Right lobe of liver (tissue), 6 donors: ENCODE data around the gene FAM168A. TPM values are rescaled to one million over a fixed set of nuclear protein-coding genes. Genes with fewer than 3 reads are reported as not detected.

Source experiments
- ATAC-seq, 4 donors: fragments of 200-7000 bp; cut with Tn5 transposase; one replicate each; pipeline ENCODE4 v1.9.1; 2020; ENCODE audit warnings: mild to moderate bottlenecking in 4 of 4, moderate library complexity in 4 of 4
- DNase-seq, 3 donors: peaks; one replicate each; pipeline ENCODE4 v3.0.0-alpha.2; 2020
- H3K27ac ChIP-seq, 3 donors: fragments of 200-600 bp; one replicate each; pipeline ENCODE4 v1.8.0; 2022
- H3K27me3 ChIP-seq, 2 donors: fragments of 200-600 bp; one replicate each; pipeline ENCODE4 v1.8.0; 2022
- H3K36me3 ChIP-seq, 4 donors: fragments of 200-600 bp; sonication (generic) in 1 of 4; one replicate each; pipeline versions ENCODE4 v1.5.1 to v1.8.0; 2017 to 2022; ENCODE audit warnings: control low read depth in 1 of 4
- H3K4me1 ChIP-seq, 4 donors: fragments of 200-600 bp; sonication (generic) in 1 of 4; one replicate each; pipeline versions ENCODE4 v1.5.1 to v1.8.0; 2017 to 2022; ENCODE audit warnings: control low read depth in 1 of 4
- H3K4me3 ChIP-seq, 3 donors: fragments of 200-600 bp; one replicate each; pipeline ENCODE4 v1.8.0; 2022
- H3K9me3 ChIP-seq, 4 donors: fragments of 200-600 bp; sonication (generic) in 1 of 4; one replicate each; pipeline versions ENCODE4 v1.5.1 to v1.8.0; 2017 to 2022; ENCODE audit warnings: control low read depth in 1 of 4
- POLR2A ChIP-seq: fragments of 450-650 bp; IDR thresholded peaks from one replicate; pipeline ENCODE4 v1.6.1; 2017; ENCODE audit warnings: antibody characterized with exemption, mild to moderate bottlenecking
- WGBS: methylation state at CpG from one replicate; pipeline ENCODE4 v1.1.6; 2018; ENCODE audit warnings: low coverage, low lambda C conversion rate; ENCODE audit not compliant: insufficient coverage; ENCODE audit errors: missing lambda C conversion rate; 5-methylcytosine and 5-hydroxymethylcytosine counted together
- intact Hi-C, 2 donors: fragments of 100-400 bp; cut with DNase I; formaldehyde crosslinking; loops; one replicate each; pipeline versions ENCODE4 v1.11.2 to v1.14.1; 2022
- total RNA-seq, 6 experiments: library from RNA; depleted of rRNA in 2 of 6; stranded (reverse); fragments of >200 nt in 2 of 6; fragmentation: NEBNext Ultra II Directional in 3 of 6; extraction: Animal tissue kit (Norgen Biotek cat#: 25700) in 3 of 6; gene quantifications; one replicate each; pipeline versions ENCODE4 v1.1.0 to v1.2.4, GENCODE V29; 2016 to 2023
- TF ChIP-seq, protein P1 (sequence below), 4 donors: fragments of 200-600 bp in 3 of 4; fragments of 450-650 bp in 1 of 4; IDR thresholded peaks; one replicate each; pipeline versions ENCODE4 v1.5.1 to v1.8.0; 2016 to 2022; ENCODE audit warnings: antibody characterized with exemption in 4 of 4, mild to moderate bottlenecking in 2 of 4
- donor health status: DM: no; HTN: yes; CAD: no.
- donor health status: DM: no; HTN: no; CAD: no.
- donor health status: DM: no; HTN: no; CAD: no.
- donor health status: DM: no; HTN: yes; CAD: no.
- donor health status: DM: no; HTN: yes; CAD: no.

The FAM168A gene
- total RNA-seq, 6 experiments from 2014 or later: 13.0 to 21.5 (median 15.9) TPM

GRCh38 chr11:73431396-73431795 lies 166.5 kb downstream of the FAM168A start:
- Histone ChIP-seq H3K36me3 (no peaks in the 10 kb centered on the region), H3K4me3 (no peak overlapping the region), H3K4me1 (no peaks in the 10 kb centered on the region), H3K27me3 (no peaks in the 10 kb centered on the region), H3K9me3 (no peaks in the 10 kb centered on the region), H3K27ac (no peak overlapping the region)
- TF ChIP-seq, protein P1, sequence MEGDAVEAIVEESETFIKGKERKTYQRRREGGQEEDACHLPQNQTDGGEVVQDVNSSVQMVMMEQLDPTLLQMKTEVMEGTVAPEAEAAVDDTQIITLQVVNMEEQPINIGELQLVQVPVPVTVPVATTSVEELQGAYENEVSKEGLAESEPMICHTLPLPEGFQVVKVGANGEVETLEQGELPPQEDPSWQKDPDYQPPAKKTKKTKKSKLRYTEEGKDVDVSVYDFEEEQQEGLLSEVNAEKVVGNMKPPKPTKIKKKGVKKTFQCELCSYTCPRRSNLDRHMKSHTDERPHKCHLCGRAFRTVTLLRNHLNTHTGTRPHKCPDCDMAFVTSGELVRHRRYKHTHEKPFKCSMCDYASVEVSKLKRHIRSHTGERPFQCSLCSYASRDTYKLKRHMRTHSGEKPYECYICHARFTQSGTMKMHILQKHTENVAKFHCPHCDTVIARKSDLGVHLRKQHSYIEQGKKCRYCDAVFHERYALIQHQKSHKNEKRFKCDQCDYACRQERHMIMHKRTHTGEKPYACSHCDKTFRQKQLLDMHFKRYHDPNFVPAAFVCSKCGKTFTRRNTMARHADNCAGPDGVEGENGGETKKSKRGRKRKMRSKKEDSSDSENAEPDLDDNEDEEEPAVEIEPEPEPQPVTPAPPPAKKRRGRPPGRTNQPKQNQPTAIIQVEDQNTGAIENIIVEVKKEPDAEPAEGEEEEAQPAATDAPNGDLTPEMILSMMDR (IDR thresholded peaks at IDR 0.05): no peak
- TF ChIP-seq POLR2A: no peak
- ATAC-seq (no peak), DNase-seq (no peak)
- intact Hi-C loops: no loop called here
- WGBS: 76% methylated on average over 5 of the region's 5 CpGs

- no peaks in the 10 kb centered on the region for H3K36me3 ChIP-seq
- intact Hi-C loops: no loop called here
- H3K4me1 ChIP-seq: no peaks in the 10 kb centered on the region
- no peak for TF ChIP-seq POLR2A
- TF ChIP-seq, protein P1 (IDR thresholded peaks at IDR 0.05): no peak
- no peaks in the 10 kb centered on the region for H3K27me3 ChIP-seq
- ATAC-seq (no peak), DNase-seq (no peak)
- H3K27ac ChIP-seq: no peak overlapping the region
- no peak overlapping the region for H3K4me3 ChIP-seq
- 86% methylated on average over 1 of the region's 4 CpGs for WGBS
- no peaks in the 10 kb centered on the region for H3K9me3 ChIP-seq
Measured at GRCh38 chr11:73430326-73430725, 167.6 kb downstream of the FAM168A start.

DNA sequence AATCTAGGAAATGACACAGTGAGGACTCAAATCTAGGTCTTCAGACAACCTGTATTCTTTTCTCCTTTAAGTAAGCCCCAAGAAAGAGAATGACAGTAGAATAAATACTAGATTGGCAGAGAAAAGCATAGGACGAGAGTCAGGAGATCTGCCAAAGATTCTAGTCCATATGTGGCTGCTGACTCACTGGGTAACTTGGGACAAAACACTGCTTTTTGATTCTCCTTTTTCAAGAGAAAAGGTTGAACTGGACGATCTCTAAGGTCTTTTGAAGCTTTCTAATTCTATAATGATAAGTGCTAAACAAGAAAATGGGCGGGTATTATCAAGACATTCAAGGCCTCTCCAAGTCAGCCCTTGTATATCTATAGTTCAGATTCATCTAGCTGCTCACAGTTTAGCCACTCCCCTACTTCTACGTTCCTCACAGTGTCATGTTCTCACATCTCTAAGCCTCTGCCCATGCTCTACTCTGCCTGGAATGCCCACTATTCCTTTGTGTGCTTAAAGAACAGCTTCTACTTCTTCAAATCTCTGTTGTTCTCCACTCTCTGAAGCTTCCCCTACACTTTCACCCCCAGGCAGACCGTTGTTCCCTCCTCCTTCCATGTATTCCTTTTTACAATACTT lies 168.7 kb downstream of the FAM168A start:
- intact Hi-C loops: no loop called here
- WGBS: 79% methylated on average over 4 of the region's 5 CpGs

DNA sequence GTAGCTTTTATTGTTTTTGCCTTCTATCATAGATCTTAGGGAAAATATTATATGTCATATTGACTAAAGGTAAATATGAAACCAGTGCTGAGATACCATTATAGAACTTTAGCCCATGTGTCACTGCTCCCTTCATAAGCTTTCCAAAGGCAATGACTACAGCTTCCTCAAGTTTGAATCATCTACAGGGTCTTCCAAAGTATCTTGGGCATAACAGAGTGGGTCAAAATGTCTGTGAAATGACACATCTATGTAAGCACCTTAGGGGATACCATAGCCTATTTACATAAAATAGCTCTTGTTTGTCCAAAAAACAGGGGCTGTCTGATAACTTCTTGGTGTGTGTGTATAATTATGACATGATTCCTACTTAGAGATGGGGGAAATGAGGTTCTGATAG lies 169.2 kb downstream of the FAM168A start:
- H3K36me3 ChIP-seq: no peaks in the 10 kb centered on the region
- H3K9me3 ChIP-seq: no peaks in the 10 kb centered on the region
- no peak for ATAC-seq
- no peak overlapping the region for H3K27ac ChIP-seq
- intact Hi-C loops: no loop called here
- no peaks in the 10 kb centered on the region for H3K4me1 ChIP-seq
- no peaks in the 10 kb centered on the region for H3K27me3 ChIP-seq
- no peak for DNase-seq
- no peak overlapping the region for H3K4me3 ChIP-seq
- TF ChIP-seq, protein P1 (IDR thresholded peaks at IDR 0.05): no peak
- no peak for TF ChIP-seq POLR2A

More for the DNA sequence above, 168.7 kb downstream of the FAM168A start:
- Histone ChIP-seq H3K27ac (no peak overlapping the region), H3K4me3 (no peak overlapping the region), H3K4me1 (no peaks in the 10 kb centered on the region), H3K9me3 (no peaks in the 10 kb centered on the region), H3K36me3 (no peaks in the 10 kb centered on the region), H3K27me3 (no peaks in the 10 kb centered on the region)
- ATAC-seq (no peak), DNase-seq (no peak)
- no peak for TF ChIP-seq POLR2A
- TF ChIP-seq, protein P1 (IDR thresholded peaks at IDR 0.05): no peak

- no peak for TF ChIP-seq POLR2A
- TF ChIP-seq, protein P1 (IDR thresholded peaks at IDR 0.05): no peak
- Histone ChIP-seq H3K27me3 (no peaks in the 10 kb centered on the region), H3K36me3 (no peaks in the 10 kb centered on the region), H3K27ac (no peak overlapping the region), H3K9me3 (no peaks in the 10 kb centered on the region), H3K4me3 (no peak overlapping the region), H3K4me1 (no peaks in the 10 kb centered on the region)
- ATAC-seq (no peak), DNase-seq (no peak)
- intact Hi-C loops: no loop called here
Measured at GRCh38 chr11:73428227-73428626, 169.7 kb downstream of the FAM168A start.
